Measurements from ENCODE around the gene GSN.

Gene GSN

DNA sequence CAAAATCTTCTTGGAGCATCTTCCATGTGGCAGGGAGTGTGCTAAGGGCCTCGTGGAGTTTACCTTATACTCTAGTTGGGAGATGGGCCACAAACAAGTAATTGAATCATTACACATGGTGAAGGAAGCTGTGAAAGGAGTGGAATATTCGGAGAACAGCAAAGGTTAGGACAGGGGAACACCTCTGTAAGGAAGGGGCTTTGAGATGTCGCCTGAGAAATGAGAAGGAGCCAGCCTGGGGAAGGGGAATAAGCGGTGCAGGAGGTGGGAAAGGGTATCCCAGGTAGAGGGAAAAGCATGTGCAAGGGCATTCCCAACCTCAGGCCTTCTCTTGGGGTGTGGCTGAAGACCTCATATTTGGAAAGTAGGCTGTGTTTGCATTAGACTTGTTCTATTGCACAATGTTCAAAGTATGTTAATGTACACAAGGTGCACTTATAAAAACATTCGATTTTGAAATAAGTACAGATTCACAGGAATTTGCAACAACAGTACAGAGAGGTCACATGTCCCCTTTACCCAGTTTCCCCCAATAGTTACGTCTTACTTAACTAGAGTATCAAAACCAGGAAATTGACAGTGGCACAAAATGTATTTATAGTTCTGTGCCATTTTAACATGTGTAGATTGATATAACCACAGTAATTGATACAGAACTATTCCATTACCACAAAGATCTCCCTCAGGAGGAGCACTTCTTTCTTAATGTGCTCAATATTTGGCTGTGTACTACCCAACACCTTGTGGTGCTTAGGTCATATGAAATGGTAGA lies 104.5 kb downstream of the GSN start:
- no peak for DNase-seq (ENCODE audit: low spot score)

DNA sequence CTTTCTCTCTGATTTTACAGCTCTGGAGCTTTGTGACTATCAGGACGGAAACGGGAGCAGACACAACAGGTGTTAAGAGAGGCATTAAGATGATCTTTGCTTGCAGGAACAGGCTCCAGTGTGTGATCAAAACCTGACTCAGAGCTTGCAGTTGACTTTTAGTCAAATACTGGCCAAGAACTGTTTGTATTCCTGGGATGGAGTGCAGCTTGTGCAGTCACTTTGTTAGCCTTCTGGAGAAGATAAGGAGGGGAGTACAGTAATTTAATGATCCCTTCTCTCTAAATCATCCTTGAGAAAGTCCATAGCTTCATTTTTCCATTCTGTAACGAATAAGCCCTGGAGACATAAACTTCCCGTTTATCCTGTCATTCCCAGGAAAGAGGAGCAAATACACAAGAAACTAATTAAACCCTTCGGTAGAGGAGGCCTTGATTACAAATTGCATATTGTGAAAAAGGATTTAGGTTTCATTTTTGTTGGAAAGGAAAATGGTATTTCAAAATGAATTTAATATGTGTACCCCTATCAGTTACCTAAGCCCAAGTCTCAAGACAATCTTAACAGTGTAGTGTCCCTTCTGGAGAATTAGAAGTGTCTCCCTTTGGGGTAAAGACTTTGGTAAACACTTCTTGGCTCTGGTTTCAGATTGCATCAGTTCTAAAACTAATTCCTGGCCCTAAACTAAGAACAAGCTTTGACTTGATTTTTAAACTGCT lies 105.2 kb downstream of the GSN start:
- no peak for DNase-seq (ENCODE audit: low spot score)

DNA sequence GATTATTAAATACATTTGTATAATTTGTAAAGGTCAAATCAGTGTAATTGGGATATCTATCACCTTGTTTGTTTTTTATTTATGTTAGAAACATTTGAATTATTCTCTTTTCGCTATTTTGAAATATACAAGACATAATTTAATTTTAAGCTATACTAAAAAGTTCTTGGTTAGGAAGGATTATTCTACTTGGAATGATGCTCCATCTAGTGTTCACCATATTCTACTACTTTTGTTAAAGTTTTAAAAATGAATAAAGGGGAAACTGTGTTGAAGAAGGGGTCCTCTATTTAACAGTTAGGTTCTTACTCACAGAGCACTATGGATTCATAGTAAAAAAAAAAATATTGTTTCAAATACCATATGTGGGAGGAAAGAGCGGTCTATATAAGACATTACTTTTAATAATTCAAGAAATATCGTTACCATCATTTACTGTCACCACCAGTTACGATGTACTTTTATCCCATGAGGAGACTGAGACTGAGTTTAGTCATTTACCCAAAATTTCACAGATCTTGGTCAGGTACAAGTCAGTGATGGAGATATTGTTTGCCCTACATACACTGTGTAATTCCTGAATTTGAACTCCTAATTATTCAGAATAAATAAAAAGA lies 108.4 kb downstream of the GSN start:
- no peak for DNase-seq (ENCODE audit: low spot score)

DNA sequence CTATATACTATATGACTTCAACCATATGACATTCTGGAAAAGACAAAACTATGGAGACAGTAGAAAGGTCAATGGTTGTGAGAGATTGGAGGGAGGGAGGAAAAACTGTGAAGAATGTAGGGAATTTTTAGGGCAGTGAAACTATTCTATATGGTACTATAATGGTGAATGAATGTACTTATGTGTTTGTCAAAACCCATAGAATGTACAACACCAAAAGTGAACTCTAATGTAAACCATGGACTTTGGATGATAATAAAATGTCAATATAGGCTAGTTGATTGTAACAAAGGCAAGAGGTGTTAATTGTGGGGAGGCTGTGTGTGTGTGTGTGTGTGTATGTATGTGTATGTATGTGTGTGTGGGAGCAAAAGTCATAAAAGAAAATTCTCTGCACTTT lies 112.9 kb downstream of the GSN start:
- DNase-seq (ENCODE audit: low spot score): no peak
